ENCODE data around the gene GCK.

DNA sequence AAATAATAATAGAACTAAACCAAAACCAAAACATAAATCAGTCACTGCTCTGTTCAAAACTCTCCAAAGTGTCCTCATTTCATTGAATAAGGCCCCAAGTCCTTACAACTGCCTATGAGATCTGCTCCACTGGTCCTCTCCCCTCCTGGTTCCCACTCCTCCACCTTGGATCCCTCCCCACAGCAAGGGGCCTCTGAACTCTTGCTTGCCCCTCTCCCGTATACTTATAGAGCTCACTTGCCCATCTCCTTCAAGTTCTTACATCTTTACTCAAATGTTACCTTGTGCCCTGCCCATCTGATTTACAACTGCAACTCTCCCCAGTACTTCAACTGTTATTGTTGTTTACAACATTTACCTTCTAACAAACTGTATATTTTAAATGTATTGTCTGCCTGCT, 66.7 kb downstream of the GCK start:
- TF ChIP-seq BACH2 (CRISPR knock-in tag; IDR thresholded peaks at IDR 0.05; ENCODE audit: borderline replicate concordance) (no peak), GLIS3 (CRISPR knock-in tag; IDR thresholded peaks at IDR 0.05) (no peak), ZFP30 (CRISPR knock-in tag; IDR thresholded peaks at IDR 0.05) (no peak), TCF4 (CRISPR knock-in tag; IDR thresholded peaks at IDR 0.05; ENCODE audit: borderline replicate concordance) (no peak), ZFP3 (CRISPR knock-in tag; IDR thresholded peaks at IDR 0.05) (no peak), RARB (CRISPR knock-in tag; IDR thresholded peaks at IDR 0.05) (no peak), PPARA (CRISPR knock-in tag; IDR thresholded peaks at IDR 0.05; ENCODE audit: borderline replicate concordance) (no peak), ARNTL (CRISPR knock-in tag; IDR thresholded peaks at IDR 0.05; ENCODE audit: borderline replicate concordance, low read depth) (no peak), ZNF8 (CRISPR knock-in tag; IDR thresholded peaks at IDR 0.05) (no peak)
- TF ChIP-seq, protein P1, sequence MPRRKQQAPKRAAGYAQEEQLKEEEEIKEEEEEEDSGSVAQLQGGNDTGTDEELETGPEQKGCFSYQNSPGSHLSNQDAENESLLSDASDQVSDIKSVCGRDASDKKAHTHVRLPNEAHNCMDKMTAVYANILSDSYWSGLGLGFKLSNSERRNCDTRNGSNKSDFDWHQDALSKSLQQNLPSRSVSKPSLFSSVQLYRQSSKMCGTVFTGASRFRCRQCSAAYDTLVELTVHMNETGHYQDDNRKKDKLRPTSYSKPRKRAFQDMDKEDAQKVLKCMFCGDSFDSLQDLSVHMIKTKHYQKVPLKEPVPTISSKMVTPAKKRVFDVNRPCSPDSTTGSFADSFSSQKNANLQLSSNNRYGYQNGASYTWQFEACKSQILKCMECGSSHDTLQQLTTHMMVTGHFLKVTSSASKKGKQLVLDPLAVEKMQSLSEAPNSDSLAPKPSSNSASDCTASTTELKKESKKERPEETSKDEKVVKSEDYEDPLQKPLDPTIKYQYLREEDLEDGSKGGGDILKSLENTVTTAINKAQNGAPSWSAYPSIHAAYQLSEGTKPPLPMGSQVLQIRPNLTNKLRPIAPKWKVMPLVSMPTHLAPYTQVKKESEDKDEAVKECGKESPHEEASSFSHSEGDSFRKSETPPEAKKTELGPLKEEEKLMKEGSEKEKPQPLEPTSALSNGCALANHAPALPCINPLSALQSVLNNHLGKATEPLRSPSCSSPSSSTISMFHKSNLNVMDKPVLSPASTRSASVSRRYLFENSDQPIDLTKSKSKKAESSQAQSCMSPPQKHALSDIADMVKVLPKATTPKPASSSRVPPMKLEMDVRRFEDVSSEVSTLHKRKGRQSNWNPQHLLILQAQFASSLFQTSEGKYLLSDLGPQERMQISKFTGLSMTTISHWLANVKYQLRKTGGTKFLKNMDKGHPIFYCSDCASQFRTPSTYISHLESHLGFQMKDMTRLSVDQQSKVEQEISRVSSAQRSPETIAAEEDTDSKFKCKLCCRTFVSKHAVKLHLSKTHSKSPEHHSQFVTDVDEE (CRISPR knock-in tag; IDR thresholded peaks at IDR 0.05) = no peak
- TF ChIP-seq, protein P2, sequence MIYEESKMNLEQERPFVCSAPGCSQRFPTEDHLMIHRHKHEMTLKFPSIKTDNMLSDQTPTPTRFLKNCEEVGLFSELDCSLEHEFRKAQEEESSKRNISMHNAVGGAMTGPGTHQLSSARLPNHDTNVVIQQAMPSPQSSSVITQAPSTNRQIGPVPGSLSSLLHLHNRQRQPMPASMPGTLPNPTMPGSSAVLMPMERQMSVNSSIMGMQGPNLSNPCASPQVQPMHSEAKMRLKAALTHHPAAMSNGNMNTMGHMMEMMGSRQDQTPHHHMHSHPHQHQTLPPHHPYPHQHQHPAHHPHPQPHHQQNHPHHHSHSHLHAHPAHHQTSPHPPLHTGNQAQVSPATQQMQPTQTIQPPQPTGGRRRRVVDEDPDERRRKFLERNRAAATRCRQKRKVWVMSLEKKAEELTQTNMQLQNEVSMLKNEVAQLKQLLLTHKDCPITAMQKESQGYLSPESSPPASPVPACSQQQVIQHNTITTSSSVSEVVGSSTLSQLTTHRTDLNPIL (CRISPR knock-in tag; IDR thresholded peaks at IDR 0.05; ENCODE audit: low read depth) = no peak
- TF ChIP-seq, protein P3, sequence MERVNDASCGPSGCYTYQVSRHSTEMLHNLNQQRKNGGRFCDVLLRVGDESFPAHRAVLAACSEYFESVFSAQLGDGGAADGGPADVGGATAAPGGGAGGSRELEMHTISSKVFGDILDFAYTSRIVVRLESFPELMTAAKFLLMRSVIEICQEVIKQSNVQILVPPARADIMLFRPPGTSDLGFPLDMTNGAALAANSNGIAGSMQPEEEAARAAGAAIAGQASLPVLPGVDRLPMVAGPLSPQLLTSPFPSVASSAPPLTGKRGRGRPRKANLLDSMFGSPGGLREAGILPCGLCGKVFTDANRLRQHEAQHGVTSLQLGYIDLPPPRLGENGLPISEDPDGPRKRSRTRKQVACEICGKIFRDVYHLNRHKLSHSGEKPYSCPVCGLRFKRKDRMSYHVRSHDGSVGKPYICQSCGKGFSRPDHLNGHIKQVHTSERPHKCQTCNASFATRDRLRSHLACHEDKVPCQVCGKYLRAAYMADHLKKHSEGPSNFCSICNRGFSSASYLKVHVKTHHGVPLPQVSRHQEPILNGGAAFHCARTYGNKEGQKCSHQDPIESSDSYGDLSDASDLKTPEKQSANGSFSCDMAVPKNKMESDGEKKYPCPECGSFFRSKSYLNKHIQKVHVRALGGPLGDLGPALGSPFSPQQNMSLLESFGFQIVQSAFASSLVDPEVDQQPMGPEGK (CRISPR knock-in tag; IDR thresholded peaks at IDR 0.05; ENCODE audit: borderline replicate concordance) = no peak
